ENCODE results near the gene TRIML1.

Gene TRIML1

GRCh38 chr4:188139141-188139540 lies at the start of gene TRIML1:
TRIML1 (plus strand) TSS chr4:188139441; CDS start chr4:188139559, 118 bp downstream.
- no peak for DNase-seq

- DNase-seq = no peak
Measured at GRCh38 chr4:188092824-188093223, 46.4 kb upstream of the TRIML1 start.

- DNase-seq = no peak
Measured at GRCh38 chr4:188106454-188106853, 32.8 kb upstream of the TRIML1 start.

- DNase-seq = no peak
Measured at GRCh38 chr4:188107931-188108843, 31.1 kb upstream of the TRIML1 start.

GRCh38 chr4:188109157-188109755 lies 30.0 kb upstream of the TRIML1 start, which contains the start of gene TRIML2:
TRIML2 (minus strand) TSS chr4:188109603; CDS start chr4:188105368, 4,235 bp downstream.
- DNase-seq = no peak

- no peak for DNase-seq
Measured at GRCh38 chr4:188110036-188110435, 29.2 kb upstream of the TRIML1 start.

GRCh38 chr4:188110741-188111471 lies 28.3 kb upstream of the TRIML1 start:
- DNase-seq = no peak

GRCh38 chr4:188111955-188112354 lies 27.3 kb upstream of the TRIML1 start:
- no peak for DNase-seq

GRCh38 chr4:188113156-188113555 lies 26.1 kb upstream of the TRIML1 start:
- DNase-seq = no peak

- no peak for DNase-seq
Measured at GRCh38 chr4:188117631-188118324, 21.5 kb upstream of the TRIML1 start.

GRCh38 chr4:188121530-188121929 lies 17.7 kb upstream of the TRIML1 start:
- DNase-seq = no peak

GRCh38 chr4:188127214-188127874 lies 11.9 kb upstream of the TRIML1 start:
- DNase-seq = no peak

GRCh38 chr4:188130355-188130754 lies 8.9 kb upstream of the TRIML1 start:
- no peak for DNase-seq

- DNase-seq = no peak
Measured at GRCh38 chr4:188132232-188132631, 7.0 kb upstream of the TRIML1 start.

- DNase-seq = no peak
Measured at GRCh38 chr4:188138227-188138626, 1.0 kb upstream of the TRIML1 start.

GRCh38 chr4:188139671-188140070 lies 430 bp downstream of the TRIML1 start:
- no peak for DNase-seq

- no peak for DNase-seq
Measured at GRCh38 chr4:188143731-188144130, 4.5 kb downstream of the TRIML1 start.

GRCh38 chr4:188145601-188146000 lies 6.4 kb downstream of the TRIML1 start:
- DNase-seq = no peak

GRCh38 chr4:188146618-188147017 lies 7.4 kb downstream of the TRIML1 start:
- DNase-seq = no peak

GRCh38 chr4:188147176-188147575 lies 7.9 kb downstream of the TRIML1 start:
- DNase-seq = no peak

- no peak for DNase-seq
Measured at GRCh38 chr4:188147776-188148175, 8.5 kb downstream of the TRIML1 start.

Data from activated CD4-positive, alpha-beta T cell treated with anti-CD3 and anti-CD28 coated beads for 48 hours (primary cell).